NCI-H748 (cell line): ENCODE data around the gene OVOL1.
"Not testable (repeated sequence)": the region's sequence is repeated elsewhere in the genome, so short reads cannot be mapped to it uniquely, and the experiment has no call there.

ENCODE experiments used
- DNase-seq: peaks from one replicate; lab custom pipeline; 2025; ENCODE audit not compliant: unreplicated experiment; lab: John Stamatoyannopoulos, UW

Gene OVOL1

GRCh38 chr11:65814131-65814985 lies 27.5 kb downstream of the OVOL1 start:
- no peak for DNase-seq

- no peak for DNase-seq
Measured at GRCh38 chr11:65814986-65815565, 28.2 kb downstream of the OVOL1 start.

- no peak for DNase-seq
Measured at GRCh38 chr11:65816696-65817095, 29.8 kb downstream of the OVOL1 start.

- DNase-seq, result no peak
Measured at GRCh38 chr11:65817312-65817834, 30.5 kb downstream of the OVOL1 start.

GRCh38 chr11:65817835-65818680 lies 31.2 kb downstream of the OVOL1 start:
- DNase-seq, result peak; percentile 86

GRCh38 chr11:65821107-65821506 lies 34.2 kb downstream of the OVOL1 start:
- DNase-seq, result no peak

DNA sequence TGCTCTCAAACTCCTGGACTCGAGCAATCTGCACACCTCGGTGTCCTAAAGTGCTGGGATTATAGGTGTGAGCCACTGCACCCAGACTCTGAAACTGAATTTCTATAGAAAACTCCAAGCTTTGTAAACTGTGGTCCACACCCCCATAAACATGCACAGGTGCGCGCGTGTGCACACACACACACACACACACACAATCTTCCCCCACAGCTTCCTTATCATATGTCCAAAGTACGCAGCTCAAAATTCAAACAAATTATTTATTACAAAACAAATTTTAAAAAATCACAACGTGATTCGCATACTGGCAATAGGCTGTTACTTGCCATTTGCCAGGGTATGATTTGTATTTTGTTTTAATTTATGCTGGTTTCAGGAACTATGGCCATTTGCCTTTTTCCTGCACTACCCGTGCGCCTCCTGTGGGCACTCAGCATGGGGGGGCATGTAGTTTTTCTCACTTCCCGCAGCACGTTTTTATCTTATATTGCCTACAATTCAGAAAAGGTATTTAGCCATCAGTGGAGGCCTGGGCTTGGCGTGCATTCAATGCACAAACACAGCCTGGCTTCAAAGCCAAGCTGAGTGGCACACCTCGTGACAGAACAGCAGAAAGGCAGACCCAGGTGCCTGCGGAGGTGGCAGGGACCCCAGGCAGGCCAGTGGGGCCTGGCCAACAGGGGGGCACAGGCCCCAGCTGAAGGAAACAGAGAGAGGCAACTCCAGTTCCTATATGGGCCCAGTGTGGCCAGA lies 36.1 kb downstream of the OVOL1 start:
- no peak for DNase-seq

DNA sequence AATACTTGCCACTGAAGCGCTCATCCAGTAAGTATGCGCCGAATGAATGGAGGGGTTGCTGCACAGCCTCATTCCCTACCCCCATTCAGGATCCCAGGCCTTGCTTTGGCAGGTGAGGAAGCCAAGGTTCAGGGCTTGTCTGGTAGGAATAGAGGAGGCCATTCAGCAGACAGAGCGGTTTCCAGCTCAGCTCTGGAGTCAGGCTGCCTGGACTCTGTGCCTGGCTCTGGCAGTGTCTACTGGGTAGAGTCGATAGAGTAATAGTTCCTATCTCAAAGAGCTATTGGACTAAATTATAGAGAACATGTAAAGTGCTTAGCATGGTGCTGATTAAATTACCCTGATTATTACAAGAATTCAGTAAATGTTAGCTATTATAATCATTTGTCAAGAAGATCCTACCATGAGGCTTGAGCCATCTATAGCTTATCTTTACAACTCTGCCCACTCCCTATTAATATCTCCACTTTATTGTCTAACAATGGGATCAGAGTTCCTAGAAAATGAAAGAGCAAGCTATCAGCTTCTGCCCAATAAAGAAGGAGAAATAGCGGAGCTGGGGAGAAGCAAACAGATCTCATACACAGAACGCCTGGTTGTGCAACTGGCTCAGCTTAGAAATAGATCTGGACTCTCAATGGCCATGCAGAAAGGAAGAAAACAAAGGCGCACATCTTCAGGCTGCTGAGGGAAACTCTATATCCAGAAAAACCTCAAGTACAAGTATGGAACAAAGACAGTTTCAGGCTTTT lies 40.3 kb downstream of the OVOL1 start:
- no peak for DNase-seq

- no peak for DNase-seq
Measured at GRCh38 chr11:65829459-65829858, 42.6 kb downstream of the OVOL1 start.

DNA sequence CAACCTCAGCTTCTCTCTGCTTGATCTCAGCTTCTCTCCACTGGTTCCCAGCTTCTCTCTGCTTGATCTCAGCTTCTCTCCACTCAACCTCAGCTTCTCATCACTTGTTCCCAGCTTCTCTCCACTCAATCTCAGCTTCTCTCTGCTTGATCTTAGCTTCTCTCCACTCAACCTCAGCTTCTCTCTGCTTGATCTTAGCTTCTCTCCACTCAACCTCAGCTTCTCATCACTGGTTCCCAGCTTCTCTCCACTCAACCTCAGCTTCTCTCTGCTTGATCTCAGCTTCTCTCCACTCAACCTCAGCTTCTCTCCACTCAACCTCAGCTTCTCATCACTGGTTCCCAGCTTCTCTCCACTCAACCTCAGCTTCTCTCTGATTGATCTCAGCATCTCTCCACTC lies 45.4 kb downstream of the OVOL1 start:
- DNase-seq, result not testable (repeated sequence)

DNA sequence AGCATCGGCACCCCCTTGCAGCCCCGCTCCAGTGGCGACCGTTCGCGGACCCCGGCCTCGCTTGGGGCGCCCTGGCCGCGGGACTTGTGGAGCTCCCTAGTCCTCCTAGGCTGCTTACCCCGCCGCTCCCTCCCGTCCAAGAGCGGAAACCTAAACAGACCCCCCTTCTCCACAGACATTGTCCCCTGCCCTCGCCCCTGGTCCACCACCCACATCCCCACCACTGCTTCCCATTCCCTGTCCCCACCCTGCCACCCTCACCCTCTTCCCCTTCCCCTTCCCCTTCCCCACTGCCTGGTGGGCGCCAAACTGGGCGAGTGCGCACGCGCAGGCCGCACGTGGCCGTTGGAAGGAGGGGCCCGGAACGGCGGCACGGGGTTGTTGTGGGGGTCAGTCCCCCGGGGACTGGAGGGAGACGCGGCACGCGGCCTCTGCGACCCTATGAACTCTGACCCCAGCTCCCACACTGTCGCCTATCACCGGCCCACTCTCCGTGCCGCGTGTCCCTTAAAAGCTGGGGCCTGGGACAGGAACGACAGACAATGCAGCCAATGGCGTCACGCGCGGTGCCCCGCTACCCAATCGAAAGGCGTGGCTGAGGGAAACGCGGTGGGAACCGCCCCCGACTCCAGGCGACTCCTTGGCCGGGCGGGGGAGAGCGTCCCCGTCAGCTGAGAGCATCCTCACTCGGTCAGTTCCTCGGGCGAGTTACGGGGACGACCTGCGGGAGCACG lies 46.6 kb downstream of the OVOL1 start, which contains the start of gene SNX32:
Gene SNX32, plus strand, starts transcription at position 667 of the 734 bp plus-strand sequence. CDS start 103 bp downstream, outside the sequence.
- DNase-seq, result peak; percentile 91

GRCh38 chr11:65834202-65834601 lies 47.3 kb downstream of the OVOL1 start:
- no peak for DNase-seq

DNA sequence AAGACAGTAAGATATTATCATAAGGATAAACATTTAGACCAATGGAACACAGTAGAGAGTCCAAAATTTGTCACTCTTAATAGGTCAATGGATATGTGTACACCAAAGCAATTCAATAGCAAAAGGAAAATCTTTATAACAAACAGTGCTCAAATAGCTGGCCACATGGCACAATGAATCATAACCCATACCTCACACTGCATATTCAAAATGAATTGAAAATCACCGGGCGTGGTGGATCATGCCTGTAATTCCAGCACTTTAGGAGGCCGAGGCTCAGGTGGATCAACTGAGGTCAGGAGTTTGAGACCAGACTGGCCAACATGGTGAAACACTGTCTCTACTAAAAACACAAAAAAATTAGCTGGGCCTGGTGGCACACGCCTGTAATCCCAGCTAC lies 55.3 kb downstream of the OVOL1 start:
- DNase-seq, result no peak

DNA sequence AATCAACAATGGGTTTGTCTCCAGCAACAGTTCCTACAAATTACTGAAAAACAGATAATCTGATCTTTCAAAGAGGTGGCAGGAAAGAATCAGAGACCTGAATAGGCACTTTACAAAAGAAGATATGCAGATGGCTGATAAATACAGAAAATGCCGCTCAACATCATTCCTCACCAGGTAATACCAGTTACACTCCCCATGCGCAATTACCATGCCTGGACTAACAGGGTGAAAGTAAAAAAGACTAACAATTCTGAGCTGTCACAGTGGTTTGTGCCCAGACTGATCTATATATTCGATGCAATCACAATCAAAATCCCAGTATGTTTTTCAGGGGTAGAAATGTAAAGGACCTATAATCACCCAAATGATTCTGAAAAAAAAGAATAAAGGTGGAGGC lies 56.9 kb downstream of the OVOL1 start:
- DNase-seq, result no peak

DNA sequence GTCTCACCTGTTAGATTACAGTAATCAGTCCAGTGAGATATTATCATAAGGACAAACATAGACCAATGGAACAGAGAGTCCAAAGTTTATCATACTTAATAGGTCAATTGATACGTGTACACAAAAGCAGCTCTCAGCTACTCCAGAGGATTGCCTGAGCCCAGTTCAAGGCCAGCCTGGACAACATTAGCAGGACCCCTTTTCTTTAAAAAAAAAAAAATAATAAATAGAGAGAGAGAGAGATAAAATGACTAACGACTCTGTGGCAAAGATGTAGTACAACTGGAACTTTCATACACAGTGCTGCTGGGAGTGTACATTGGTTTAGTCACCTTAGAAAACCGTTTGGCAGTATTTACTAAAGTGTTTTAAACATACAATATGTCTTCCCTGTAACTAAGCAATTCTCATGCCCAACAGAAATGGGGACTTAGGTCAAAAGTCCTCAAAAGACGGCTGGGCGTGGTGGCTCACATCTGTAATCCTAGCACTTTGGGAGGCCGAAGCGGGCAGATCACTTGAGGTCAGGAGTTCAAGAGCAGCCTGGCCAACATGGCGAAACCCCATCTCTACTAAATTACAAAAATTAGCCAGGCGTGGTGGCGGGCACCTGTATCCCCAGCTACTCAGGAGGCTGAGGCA lies 57.5 kb downstream of the OVOL1 start:
- no peak for DNase-seq
